LNCAP (cell line): ENCODE data around the gene KRT6B.

ENCODE experiments used
- TF ChIP-seq, protein P1 (sequence below): fragments of 450-650 bp; IDR thresholded peaks from 2 replicates; pipeline ENCODE4 v1.5.1; 2017; ENCODE audit warnings: mild to moderate bottlenecking

Gene KRT6B

GRCh38 chr12:52480073-52480472 lies 28.1 kb upstream of the KRT6B start:
- TF ChIP-seq, protein P1, sequence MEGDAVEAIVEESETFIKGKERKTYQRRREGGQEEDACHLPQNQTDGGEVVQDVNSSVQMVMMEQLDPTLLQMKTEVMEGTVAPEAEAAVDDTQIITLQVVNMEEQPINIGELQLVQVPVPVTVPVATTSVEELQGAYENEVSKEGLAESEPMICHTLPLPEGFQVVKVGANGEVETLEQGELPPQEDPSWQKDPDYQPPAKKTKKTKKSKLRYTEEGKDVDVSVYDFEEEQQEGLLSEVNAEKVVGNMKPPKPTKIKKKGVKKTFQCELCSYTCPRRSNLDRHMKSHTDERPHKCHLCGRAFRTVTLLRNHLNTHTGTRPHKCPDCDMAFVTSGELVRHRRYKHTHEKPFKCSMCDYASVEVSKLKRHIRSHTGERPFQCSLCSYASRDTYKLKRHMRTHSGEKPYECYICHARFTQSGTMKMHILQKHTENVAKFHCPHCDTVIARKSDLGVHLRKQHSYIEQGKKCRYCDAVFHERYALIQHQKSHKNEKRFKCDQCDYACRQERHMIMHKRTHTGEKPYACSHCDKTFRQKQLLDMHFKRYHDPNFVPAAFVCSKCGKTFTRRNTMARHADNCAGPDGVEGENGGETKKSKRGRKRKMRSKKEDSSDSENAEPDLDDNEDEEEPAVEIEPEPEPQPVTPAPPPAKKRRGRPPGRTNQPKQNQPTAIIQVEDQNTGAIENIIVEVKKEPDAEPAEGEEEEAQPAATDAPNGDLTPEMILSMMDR: no peak

GRCh38 chr12:52477651-52478050 lies 25.7 kb upstream of the KRT6B start:
- TF ChIP-seq, protein P1: no peak

DNA sequence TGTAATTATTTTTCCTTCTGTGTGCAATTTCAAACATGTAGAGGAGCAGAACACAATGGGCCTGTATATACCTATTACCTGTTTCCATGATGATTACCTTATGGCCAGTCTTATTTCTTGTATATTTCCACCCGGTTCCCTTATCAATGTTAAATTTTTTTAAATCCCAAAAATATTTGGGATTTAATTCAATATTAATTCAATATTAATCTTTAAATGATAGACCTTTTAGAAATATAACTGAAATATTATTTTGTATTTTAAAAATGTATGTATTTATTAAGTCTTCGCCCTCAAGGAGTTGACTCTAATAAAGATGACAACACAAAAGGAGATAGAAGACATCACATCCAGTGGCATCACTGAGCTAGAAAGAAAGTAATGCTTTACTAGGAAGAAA lies 22.3 kb upstream of the KRT6B start:
- TF ChIP-seq, protein P1: no peak

DNA sequence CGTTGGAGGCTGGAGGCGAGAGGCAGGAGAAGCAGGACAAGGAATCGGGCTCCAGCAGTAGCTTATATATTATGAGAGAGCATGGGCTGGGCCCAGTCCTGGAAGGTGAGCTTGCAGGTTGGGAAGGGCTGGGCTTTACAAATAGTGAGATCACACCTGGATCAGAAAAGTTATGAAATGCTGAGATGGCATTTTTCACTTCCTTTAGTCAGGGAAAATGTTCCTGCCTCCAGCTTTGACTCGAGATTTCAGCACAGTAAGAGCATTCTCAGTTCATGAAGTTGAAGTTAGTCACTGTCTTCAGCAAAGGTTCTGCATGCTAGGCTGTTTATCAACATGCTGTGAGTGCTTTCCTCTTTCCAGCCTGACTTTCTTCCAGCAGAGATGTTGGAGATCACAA lies 21.8 kb upstream of the KRT6B start, which contains the start of gene KRT6C:
Gene KRT6C, minus strand, starts transcription at position 38 of the 400 bp plus-strand sequence. CDS start 68 bp downstream, outside the sequence.
- TF ChIP-seq, protein P1: no peak

DNA sequence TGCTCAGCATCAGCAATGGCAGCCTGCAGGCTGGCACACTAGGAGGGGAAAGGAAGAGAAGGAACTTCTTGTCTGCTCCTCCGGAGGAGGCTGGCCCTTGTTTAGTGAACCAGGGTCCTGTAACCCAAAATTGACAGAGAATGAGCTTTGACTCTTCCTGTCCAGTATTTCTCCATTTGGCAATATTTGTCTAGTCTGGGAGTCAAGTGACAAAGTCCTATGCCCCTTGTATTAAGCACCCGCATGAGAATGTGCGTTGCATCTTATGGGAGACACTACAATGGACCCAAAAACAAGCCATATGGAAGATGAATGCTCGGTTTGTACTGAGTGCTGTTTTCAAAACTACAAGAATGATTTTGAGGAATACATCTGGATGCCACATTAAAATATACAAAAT lies 17.9 kb upstream of the KRT6B start:
- TF ChIP-seq, protein P1: no peak

GRCh38 chr12:52464897-52465296 lies 13.0 kb upstream of the KRT6B start:
- TF ChIP-seq, protein P1: no peak

GRCh38 chr12:52461693-52462092 lies 9.7 kb upstream of the KRT6B start:
- TF ChIP-seq, protein P1: no peak

DNA sequence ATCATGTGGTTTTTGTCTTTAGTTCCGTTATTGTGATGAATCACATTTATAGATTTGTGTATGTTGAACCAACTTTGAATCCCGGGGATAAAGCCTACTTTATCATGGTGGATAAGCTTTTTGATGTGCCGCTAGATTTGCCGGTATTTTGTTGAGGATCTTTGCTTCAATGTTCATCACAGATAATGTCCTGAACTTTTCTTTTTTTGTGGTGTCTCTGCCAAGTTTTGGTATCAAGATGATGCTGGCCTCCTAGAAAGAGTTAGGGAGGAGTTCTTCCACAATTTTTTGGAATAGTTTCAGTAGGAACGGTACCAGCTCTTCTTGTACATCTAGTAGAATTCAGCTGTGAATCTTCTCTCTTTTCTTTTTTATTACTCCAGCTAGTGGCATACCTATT lies 6.9 kb upstream of the KRT6B start:
- TF ChIP-seq, protein P1: no peak
